ENCODE results near the gene CAND2.

DNA sequence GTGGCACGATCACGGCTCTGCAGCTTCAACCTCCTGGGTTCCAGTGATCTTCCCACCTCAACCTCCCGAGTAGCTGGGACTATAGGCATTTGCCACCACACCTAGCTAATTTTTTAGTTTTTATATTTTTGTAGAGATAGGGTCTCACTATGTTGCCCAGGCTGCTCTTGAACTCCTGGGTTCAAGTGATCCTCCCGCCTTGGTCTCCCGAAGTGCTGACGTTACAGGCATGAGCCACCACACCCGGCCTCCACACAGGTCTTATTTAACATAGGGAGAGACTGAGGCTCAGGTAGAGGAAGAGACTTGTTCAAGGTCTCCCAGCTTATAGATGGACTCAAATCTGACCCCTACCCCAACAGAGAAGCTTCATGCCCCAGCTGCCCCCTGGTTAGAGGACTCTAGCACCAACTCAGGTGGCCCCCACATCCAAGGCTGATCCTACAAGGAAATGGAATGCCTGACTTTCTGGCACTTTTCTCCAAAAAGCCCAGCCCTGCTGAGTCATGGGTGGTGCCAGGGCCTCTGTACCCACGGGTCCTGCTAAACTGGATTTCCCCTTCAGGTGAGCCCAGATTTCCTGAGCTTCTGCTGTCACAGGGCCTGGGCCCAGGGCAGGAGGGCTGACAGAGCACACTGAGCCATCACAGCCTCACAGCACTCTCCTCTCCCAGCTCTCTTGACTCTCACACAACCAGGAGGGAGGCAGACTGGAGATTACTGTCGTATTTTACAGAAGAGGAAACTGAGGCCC, 43.0 kb upstream of the CAND2 start:
- TF ChIP-seq, protein P1, sequence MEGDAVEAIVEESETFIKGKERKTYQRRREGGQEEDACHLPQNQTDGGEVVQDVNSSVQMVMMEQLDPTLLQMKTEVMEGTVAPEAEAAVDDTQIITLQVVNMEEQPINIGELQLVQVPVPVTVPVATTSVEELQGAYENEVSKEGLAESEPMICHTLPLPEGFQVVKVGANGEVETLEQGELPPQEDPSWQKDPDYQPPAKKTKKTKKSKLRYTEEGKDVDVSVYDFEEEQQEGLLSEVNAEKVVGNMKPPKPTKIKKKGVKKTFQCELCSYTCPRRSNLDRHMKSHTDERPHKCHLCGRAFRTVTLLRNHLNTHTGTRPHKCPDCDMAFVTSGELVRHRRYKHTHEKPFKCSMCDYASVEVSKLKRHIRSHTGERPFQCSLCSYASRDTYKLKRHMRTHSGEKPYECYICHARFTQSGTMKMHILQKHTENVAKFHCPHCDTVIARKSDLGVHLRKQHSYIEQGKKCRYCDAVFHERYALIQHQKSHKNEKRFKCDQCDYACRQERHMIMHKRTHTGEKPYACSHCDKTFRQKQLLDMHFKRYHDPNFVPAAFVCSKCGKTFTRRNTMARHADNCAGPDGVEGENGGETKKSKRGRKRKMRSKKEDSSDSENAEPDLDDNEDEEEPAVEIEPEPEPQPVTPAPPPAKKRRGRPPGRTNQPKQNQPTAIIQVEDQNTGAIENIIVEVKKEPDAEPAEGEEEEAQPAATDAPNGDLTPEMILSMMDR (conservative IDR thresholded peaks at IDR 0.05; ENCODE audit: low read depth in 2 of 2) = no peak
- no peak for TF ChIP-seq POLR2AphosphoS5 (IDR thresholded peaks at IDR 0.05; ENCODE audit: low read depth)
- TF ChIP-seq EZH2phosphoT487 (IDR thresholded peaks at IDR 0.05; ENCODE audit: unreplicated experiment) = no peak
- TF ChIP-seq, protein P2, sequence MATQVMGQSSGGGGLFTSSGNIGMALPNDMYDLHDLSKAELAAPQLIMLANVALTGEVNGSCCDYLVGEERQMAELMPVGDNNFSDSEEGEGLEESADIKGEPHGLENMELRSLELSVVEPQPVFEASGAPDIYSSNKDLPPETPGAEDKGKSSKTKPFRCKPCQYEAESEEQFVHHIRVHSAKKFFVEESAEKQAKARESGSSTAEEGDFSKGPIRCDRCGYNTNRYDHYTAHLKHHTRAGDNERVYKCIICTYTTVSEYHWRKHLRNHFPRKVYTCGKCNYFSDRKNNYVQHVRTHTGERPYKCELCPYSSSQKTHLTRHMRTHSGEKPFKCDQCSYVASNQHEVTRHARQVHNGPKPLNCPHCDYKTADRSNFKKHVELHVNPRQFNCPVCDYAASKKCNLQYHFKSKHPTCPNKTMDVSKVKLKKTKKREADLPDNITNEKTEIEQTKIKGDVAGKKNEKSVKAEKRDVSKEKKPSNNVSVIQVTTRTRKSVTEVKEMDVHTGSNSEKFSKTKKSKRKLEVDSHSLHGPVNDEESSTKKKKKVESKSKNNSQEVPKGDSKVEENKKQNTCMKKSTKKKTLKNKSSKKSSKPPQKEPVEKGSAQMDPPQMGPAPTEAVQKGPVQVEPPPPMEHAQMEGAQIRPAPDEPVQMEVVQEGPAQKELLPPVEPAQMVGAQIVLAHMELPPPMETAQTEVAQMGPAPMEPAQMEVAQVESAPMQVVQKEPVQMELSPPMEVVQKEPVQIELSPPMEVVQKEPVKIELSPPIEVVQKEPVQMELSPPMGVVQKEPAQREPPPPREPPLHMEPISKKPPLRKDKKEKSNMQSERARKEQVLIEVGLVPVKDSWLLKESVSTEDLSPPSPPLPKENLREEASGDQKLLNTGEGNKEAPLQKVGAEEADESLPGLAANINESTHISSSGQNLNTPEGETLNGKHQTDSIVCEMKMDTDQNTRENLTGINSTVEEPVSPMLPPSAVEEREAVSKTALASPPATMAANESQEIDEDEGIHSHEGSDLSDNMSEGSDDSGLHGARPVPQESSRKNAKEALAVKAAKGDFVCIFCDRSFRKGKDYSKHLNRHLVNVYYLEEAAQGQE (IDR thresholded peaks at IDR 0.05; ENCODE audit: unreplicated experiment) = no peak
- TF ChIP-seq ZNF331 (CRISPR knock-in tag; IDR thresholded peaks at IDR 0.05; ENCODE audit: low read depth) = no peak
- TF ChIP-seq EZH2 (IDR thresholded peaks at IDR 0.05; ENCODE audit: low read depth, unreplicated experiment) = no peak
- TF ChIP-seq CREB1 (CRISPR knock-in tag; IDR thresholded peaks at IDR 0.05; ENCODE audit: low read depth) = no peak
